Neural cell (in vitro differentiated cells): ENCODE measurements around the gene PTPRZ1.

Experiments
- EP300 ChIP-seq: fragments of 450-650 bp; conservative IDR thresholded peaks from 2 replicates; pipeline ENCODE4 v1.6.1; 2014; ENCODE audit warnings: antibody characterized with exemption, mild to moderate bottlenecking, moderate library complexity; ENCODE audit not compliant: poor library complexity, severe bottlenecking
- EZH2 ChIP-seq: fragments of 200-600, 300-800 bp; shearing (Covaris generic), sonication (generic); IDR thresholded peaks from 2 replicates; pipeline ENCODE4 v1.6.1; 2014; ENCODE audit warnings: antibody characterized with exemption, low read length, borderline replicate concordance, mild to moderate bottlenecking; ENCODE audit not compliant: insufficient read depth, poor library complexity, severe bottlenecking
- MXI1 ChIP-seq: fragments of 450-650 bp; conservative IDR thresholded peaks from 2 replicates; pipeline ENCODE4 v1.6.1; 2014; ENCODE audit warnings: antibody characterized with exemption, mild to moderate bottlenecking; ENCODE audit not compliant: poor library complexity, severe bottlenecking
- POLR2AphosphoS5 ChIP-seq: IDR thresholded peaks from 2 replicates; pipeline ENCODE4 v1.6.1; 2012
- RAD21 ChIP-seq: fragments of 450-650 bp; conservative IDR thresholded peaks from 2 replicates; pipeline ENCODE4 v1.6.1; 2014; ENCODE audit warnings: antibody characterized with exemption, mild to moderate bottlenecking, moderate library complexity
- SMC3 ChIP-seq: fragments of 450-650 bp; conservative IDR thresholded peaks from 2 replicates; pipeline ENCODE4 v1.6.1; 2014; ENCODE audit warnings: antibody characterized with exemption, mild to moderate bottlenecking, moderate library complexity; ENCODE audit not compliant: poor library complexity
- TAF1 ChIP-seq: IDR thresholded peaks from 2 replicates; pipeline ENCODE4 v1.6.1; 2012; ENCODE audit warnings: low read depth
- TF ChIP-seq, protein P1 (sequence below): IDR thresholded peaks from 2 replicates; pipeline ENCODE4 v1.6.1; 2012; ENCODE audit warnings: borderline replicate concordance
- TF ChIP-seq, protein P2 (sequence below): fragments of 450-650 bp; IDR thresholded peaks from 2 replicates; pipeline ENCODE4 v1.5.1; 2014; ENCODE audit warnings: antibody characterized with exemption, mild to moderate bottlenecking, moderate library complexity; ENCODE audit not compliant: poor library complexity, severe bottlenecking

DNA sequence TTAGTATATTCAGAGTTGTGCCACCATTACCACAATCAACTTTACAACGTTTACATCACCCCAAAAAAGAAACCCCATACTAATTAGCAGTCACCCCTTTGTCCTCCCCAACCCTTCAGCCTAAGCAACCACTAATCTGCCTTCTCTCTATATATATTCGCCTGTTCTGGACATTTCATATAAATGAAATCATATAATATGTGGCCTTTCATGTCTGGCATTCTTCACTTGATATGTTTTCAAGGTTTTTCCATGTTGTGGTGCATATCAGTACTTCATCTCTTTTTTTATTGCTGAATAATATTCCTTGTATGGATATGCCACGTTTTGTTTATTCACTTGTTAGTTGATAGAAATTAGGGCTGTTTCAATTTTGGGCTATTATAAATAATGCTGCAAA lies 200.7 kb downstream of the PTPRZ1 start:
- TF ChIP-seq TAF1 (no peak), EP300 (no peak), RAD21 (no peak), POLR2AphosphoS5 (no peak), EZH2 (no peak), SMC3 (no peak), MXI1 (no peak)
- TF ChIP-seq, protein P1, sequence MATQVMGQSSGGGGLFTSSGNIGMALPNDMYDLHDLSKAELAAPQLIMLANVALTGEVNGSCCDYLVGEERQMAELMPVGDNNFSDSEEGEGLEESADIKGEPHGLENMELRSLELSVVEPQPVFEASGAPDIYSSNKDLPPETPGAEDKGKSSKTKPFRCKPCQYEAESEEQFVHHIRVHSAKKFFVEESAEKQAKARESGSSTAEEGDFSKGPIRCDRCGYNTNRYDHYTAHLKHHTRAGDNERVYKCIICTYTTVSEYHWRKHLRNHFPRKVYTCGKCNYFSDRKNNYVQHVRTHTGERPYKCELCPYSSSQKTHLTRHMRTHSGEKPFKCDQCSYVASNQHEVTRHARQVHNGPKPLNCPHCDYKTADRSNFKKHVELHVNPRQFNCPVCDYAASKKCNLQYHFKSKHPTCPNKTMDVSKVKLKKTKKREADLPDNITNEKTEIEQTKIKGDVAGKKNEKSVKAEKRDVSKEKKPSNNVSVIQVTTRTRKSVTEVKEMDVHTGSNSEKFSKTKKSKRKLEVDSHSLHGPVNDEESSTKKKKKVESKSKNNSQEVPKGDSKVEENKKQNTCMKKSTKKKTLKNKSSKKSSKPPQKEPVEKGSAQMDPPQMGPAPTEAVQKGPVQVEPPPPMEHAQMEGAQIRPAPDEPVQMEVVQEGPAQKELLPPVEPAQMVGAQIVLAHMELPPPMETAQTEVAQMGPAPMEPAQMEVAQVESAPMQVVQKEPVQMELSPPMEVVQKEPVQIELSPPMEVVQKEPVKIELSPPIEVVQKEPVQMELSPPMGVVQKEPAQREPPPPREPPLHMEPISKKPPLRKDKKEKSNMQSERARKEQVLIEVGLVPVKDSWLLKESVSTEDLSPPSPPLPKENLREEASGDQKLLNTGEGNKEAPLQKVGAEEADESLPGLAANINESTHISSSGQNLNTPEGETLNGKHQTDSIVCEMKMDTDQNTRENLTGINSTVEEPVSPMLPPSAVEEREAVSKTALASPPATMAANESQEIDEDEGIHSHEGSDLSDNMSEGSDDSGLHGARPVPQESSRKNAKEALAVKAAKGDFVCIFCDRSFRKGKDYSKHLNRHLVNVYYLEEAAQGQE = no peak
- TF ChIP-seq, protein P2, sequence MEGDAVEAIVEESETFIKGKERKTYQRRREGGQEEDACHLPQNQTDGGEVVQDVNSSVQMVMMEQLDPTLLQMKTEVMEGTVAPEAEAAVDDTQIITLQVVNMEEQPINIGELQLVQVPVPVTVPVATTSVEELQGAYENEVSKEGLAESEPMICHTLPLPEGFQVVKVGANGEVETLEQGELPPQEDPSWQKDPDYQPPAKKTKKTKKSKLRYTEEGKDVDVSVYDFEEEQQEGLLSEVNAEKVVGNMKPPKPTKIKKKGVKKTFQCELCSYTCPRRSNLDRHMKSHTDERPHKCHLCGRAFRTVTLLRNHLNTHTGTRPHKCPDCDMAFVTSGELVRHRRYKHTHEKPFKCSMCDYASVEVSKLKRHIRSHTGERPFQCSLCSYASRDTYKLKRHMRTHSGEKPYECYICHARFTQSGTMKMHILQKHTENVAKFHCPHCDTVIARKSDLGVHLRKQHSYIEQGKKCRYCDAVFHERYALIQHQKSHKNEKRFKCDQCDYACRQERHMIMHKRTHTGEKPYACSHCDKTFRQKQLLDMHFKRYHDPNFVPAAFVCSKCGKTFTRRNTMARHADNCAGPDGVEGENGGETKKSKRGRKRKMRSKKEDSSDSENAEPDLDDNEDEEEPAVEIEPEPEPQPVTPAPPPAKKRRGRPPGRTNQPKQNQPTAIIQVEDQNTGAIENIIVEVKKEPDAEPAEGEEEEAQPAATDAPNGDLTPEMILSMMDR = no peak
